ENCODE measurements around the gene MYH7B. TPM values are rescaled to one million over a fixed set of nuclear protein-coding genes. Genes with fewer than 3 reads are reported as not detected.

Gene MYH7B
- total RNA-seq, 1 donor from 2014 or later = 1.3 TPM

GRCh38 chr20:34916774-34917354 lies 38.8 kb upstream of the MYH7B start:
- H3K4me3 Mint-ChIP-seq = no peak overlapping the region
- no peak overlapping the region for H3K27ac Mint-ChIP-seq
- H3K9me3 Mint-ChIP-seq = no peaks in the 10 kb centered on the region
- no peak for DNase-seq (ENCODE audit: low spot score in 2 of 2, unreplicated experiment in 2 of 2)
- no peaks in the 10 kb centered on the region for H3K4me1 Mint-ChIP-seq
- H3K27me3 Mint-ChIP-seq (ENCODE audit: low read depth) = no peaks in the 10 kb centered on the region
- H3K36me3 Mint-ChIP-seq = peaks cover 15% of the 10 kb centered on the region
- TF ChIP-seq CTCF (IDR thresholded peaks at IDR 0.05; ENCODE audit: unreplicated experiment) = no peak

- peaks cover 19% of the 10 kb centered on the region for H3K36me3 Mint-ChIP-seq
- no peak overlapping the region for H3K4me3 Mint-ChIP-seq
- H3K4me1 Mint-ChIP-seq = no peaks in the 10 kb centered on the region
- no peak for TF ChIP-seq CTCF (IDR thresholded peaks at IDR 0.05; ENCODE audit: unreplicated experiment)
- no peak for DNase-seq (ENCODE audit: low spot score in 2 of 2, unreplicated experiment in 2 of 2)
- no peak overlapping the region for H3K27ac Mint-ChIP-seq
- H3K27me3 Mint-ChIP-seq (ENCODE audit: low read depth) = no peaks in the 10 kb centered on the region
- no peaks in the 10 kb centered on the region for H3K9me3 Mint-ChIP-seq
Measured at GRCh38 chr20:34920055-34920454, 35.6 kb upstream of the MYH7B start.

GRCh38 chr20:34921436-34921835 lies 34.2 kb upstream of the MYH7B start:
- peaks cover 4% of the 10 kb centered on the region for H3K4me1 Mint-ChIP-seq
- no peak for TF ChIP-seq CTCF (IDR thresholded peaks at IDR 0.05; ENCODE audit: unreplicated experiment)
- no peak overlapping the region for H3K4me3 Mint-ChIP-seq
- H3K36me3 Mint-ChIP-seq = peaks cover 23% of the 10 kb centered on the region
- no peaks in the 10 kb centered on the region for H3K9me3 Mint-ChIP-seq
- DNase-seq (ENCODE audit: low spot score in 2 of 2, unreplicated experiment in 2 of 2) = no peak
- no peaks in the 10 kb centered on the region for H3K27me3 Mint-ChIP-seq (ENCODE audit: low read depth)
- H3K27ac Mint-ChIP-seq = no peak overlapping the region

- no peaks in the 10 kb centered on the region for H3K27me3 Mint-ChIP-seq (ENCODE audit: low read depth)
- H3K4me1 Mint-ChIP-seq = peaks cover 18% of the 10 kb centered on the region
- no peak overlapping the region for H3K27ac Mint-ChIP-seq
- H3K9me3 Mint-ChIP-seq = no peaks in the 10 kb centered on the region
- DNase-seq (ENCODE audit: low spot score in 2 of 2, unreplicated experiment in 2 of 2) = no peak
- peaks cover 23% of the 10 kb centered on the region for H3K36me3 Mint-ChIP-seq
- no peak for TF ChIP-seq CTCF (IDR thresholded peaks at IDR 0.05; ENCODE audit: unreplicated experiment)
- H3K4me3 Mint-ChIP-seq = no peak overlapping the region
Measured at GRCh38 chr20:34922654-34923381, 32.9 kb upstream of the MYH7B start.

GRCh38 chr20:34923414-34923813 lies 32.3 kb upstream of the MYH7B start:
- no peak for TF ChIP-seq CTCF (IDR thresholded peaks at IDR 0.05; ENCODE audit: unreplicated experiment)
- no peak for DNase-seq (ENCODE audit: low spot score in 2 of 2, unreplicated experiment in 2 of 2)
- Mint-ChIP-seq H3K4me3 (no peak overlapping the region), H3K4me1 (peaks cover 21% of the 10 kb centered on the region), H3K27ac (no peak overlapping the region), H3K27me3 (ENCODE audit: low read depth) (no peaks in the 10 kb centered on the region), H3K9me3 (no peaks in the 10 kb centered on the region), H3K36me3 (peaks cover 21% of the 10 kb centered on the region)
